ENCODE results near the gene FAM193A.
"Not testable (repeated sequence)": the region's sequence is repeated elsewhere in the genome, so short reads cannot be mapped to it uniquely, and the experiment has no call there.

The FAM193A gene

GRCh38 chr4:2608291-2608690 is 71.8 kb downstream of the FAM193A start:
- no peak for DNase-seq (ENCODE audit: low read depth)
- no peak overlapping the region for H3K4me3 ChIP-seq (ENCODE audit: low read depth, low read length)
- TF ChIP-seq CTCF (IDR thresholded peaks at IDR 0.05; ENCODE audit: control insufficient read depth, extremely low read depth, insufficient read depth): no peak

GRCh38 chr4:2615821-2616220 is 79.4 kb downstream of the FAM193A start:
- no peak overlapping the region for H3K4me3 ChIP-seq (ENCODE audit: low read depth, low read length)
- no peak for DNase-seq (ENCODE audit: low read depth)
- no peak for TF ChIP-seq CTCF (IDR thresholded peaks at IDR 0.05; ENCODE audit: control insufficient read depth, extremely low read depth, insufficient read depth)

- no peak for TF ChIP-seq CTCF (IDR thresholded peaks at IDR 0.05; ENCODE audit: control insufficient read depth, extremely low read depth, insufficient read depth)
- no peak for DNase-seq (ENCODE audit: low read depth)
- H3K4me3 ChIP-seq (ENCODE audit: low read depth, low read length): no peak overlapping the region
Measured at GRCh38 chr4:2617955-2618354, 81.5 kb downstream of the FAM193A start.

GRCh38 chr4:2618729-2619128 is 82.3 kb downstream of the FAM193A start:
- not testable (repeated sequence) for H3K4me3 ChIP-seq (ENCODE audit: low read depth, low read length); DNase-seq (ENCODE audit: low read depth)

GRCh38 chr4:2619459-2619858 is 83.0 kb downstream of the FAM193A start:
- H3K4me3 ChIP-seq (ENCODE audit: low read depth, low read length): no peak overlapping the region
- TF ChIP-seq CTCF (IDR thresholded peaks at IDR 0.05; ENCODE audit: control insufficient read depth, extremely low read depth, insufficient read depth): no peak
- DNase-seq (ENCODE audit: low read depth): no peak

GRCh38 chr4:2621419-2621818 is 85.0 kb downstream of the FAM193A start:
- DNase-seq (ENCODE audit: low read depth): no peak
- no peak for TF ChIP-seq CTCF (IDR thresholded peaks at IDR 0.05; ENCODE audit: control insufficient read depth, extremely low read depth, insufficient read depth)
- no peak overlapping the region for H3K4me3 ChIP-seq (ENCODE audit: low read depth, low read length)

GRCh38 chr4:2623442-2623841 is 87.0 kb downstream of the FAM193A start:
- no peak for DNase-seq (ENCODE audit: low read depth)
- no peak for TF ChIP-seq CTCF (IDR thresholded peaks at IDR 0.05; ENCODE audit: control insufficient read depth, extremely low read depth, insufficient read depth)
- no peak overlapping the region for H3K4me3 ChIP-seq (ENCODE audit: low read depth, low read length)

Measured in LNCaP clone FGC (cell line).